Keratinocyte (primary cell): ENCODE measurements around the gene OR51M1.

ENCODE experiments used
- EZH2 ChIP-seq: IDR thresholded peaks from one replicate; pipeline ENCODE4 v1.6.1; 2012; ENCODE audit warnings: inconsistent platforms, mild to moderate bottlenecking, low read length, moderate library complexity
- TF ChIP-seq, protein P1 (sequence below), 3 experiments: IDR thresholded peaks in 1 of 3; conservative IDR thresholded peaks in 1 of 3; optimal IDR thresholded peaks in 1 of 3; 2 replicates in 2 of 3; 3 replicates in 1 of 3; pipeline versions ENCODE3 to v1.5.1; 2011; ENCODE audit warnings: low read length in 3 of 3, mild to moderate bottlenecking in 3 of 3, moderate library complexity in 2 of 3, control low read depth in 1 of 3, inconsistent platforms in 1 of 3; ENCODE audit not compliant: insufficient read depth in 2 of 3; ENCODE audit errors: extremely low read depth in 1 of 3

- TF ChIP-seq, protein P1, sequence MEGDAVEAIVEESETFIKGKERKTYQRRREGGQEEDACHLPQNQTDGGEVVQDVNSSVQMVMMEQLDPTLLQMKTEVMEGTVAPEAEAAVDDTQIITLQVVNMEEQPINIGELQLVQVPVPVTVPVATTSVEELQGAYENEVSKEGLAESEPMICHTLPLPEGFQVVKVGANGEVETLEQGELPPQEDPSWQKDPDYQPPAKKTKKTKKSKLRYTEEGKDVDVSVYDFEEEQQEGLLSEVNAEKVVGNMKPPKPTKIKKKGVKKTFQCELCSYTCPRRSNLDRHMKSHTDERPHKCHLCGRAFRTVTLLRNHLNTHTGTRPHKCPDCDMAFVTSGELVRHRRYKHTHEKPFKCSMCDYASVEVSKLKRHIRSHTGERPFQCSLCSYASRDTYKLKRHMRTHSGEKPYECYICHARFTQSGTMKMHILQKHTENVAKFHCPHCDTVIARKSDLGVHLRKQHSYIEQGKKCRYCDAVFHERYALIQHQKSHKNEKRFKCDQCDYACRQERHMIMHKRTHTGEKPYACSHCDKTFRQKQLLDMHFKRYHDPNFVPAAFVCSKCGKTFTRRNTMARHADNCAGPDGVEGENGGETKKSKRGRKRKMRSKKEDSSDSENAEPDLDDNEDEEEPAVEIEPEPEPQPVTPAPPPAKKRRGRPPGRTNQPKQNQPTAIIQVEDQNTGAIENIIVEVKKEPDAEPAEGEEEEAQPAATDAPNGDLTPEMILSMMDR (optimal IDR thresholded peaks at IDR 0.05 in 1 of 3, IDR thresholded peaks at IDR 0.05 in 1 of 3, conservative IDR thresholded peaks at IDR 0.05 in 1 of 3; ENCODE audit: extremely low read depth in 1 of 3, insufficient read depth in 2 of 3, low read length in 3 of 3): no peak
- no peak for TF ChIP-seq EZH2
These were observed 15.0 kb upstream of the OR51M1 start for GRCh38 chr11:5368502-5369043.
